GM18861 (cell line): ENCODE results near the gene NIPSNAP3A.
"Not testable (repeated sequence)": the region's sequence is repeated elsewhere in the genome, so short reads cannot be mapped to it uniquely, and the experiment has no call there.

Experiments
- ATAC-seq: cut with Tn5 transposase; IDR thresholded peaks from one replicate; pipeline ENCODE4 v1.9.1; 2021; ENCODE audit not compliant: unreplicated experiment

The NIPSNAP3A gene

GRCh38 chr9:104747565-104748358 lies at the start of gene NIPSNAP3A:
NIPSNAP3A (plus strand) TSS chr9:104747683; CDS start chr9:104747793, 110 bp downstream.
- ATAC-seq = peak; percentile 73

GRCh38 chr9:104700306-104700705 lies 47.2 kb upstream of the NIPSNAP3A start:
- no peak for ATAC-seq

- ATAC-seq = not testable (repeated sequence)
These were observed 38.7 kb upstream of the NIPSNAP3A start for GRCh38 chr9:104708737-104709136.

- ATAC-seq = no peak
These were observed 35.9 kb upstream of the NIPSNAP3A start for GRCh38 chr9:104711604-104712003.

- ATAC-seq = no peak
These were observed 22.5 kb upstream of the NIPSNAP3A start for GRCh38 chr9:104725014-104725413.

GRCh38 chr9:104738452-104738851 lies 9.0 kb upstream of the NIPSNAP3A start:
- no peak for ATAC-seq

GRCh38 chr9:104740621-104741020 lies 6.9 kb upstream of the NIPSNAP3A start:
- no peak for ATAC-seq

GRCh38 chr9:104743376-104743985 lies 4.0 kb upstream of the NIPSNAP3A start:
- peak; percentile 64 for ATAC-seq

GRCh38 chr9:104745852-104746251 lies 1.6 kb upstream of the NIPSNAP3A start:
- no peak for ATAC-seq

GRCh38 chr9:104746285-104746684 lies 1.2 kb upstream of the NIPSNAP3A start:
- no peak for ATAC-seq

- no peak for ATAC-seq
These were observed 685 bp upstream of the NIPSNAP3A start for GRCh38 chr9:104746798-104747197.

GRCh38 chr9:104747245-104747564 lies 278 bp upstream of the NIPSNAP3A start:
- ATAC-seq = no peak

GRCh38 chr9:104748359-104749031 lies 1.0 kb downstream of the NIPSNAP3A start:
- no peak for ATAC-seq

- peak; percentile 26 for ATAC-seq
These were observed 2.8 kb downstream of the NIPSNAP3A start for GRCh38 chr9:104750185-104750767.

GRCh38 chr9:104758974-104759373 lies 11.5 kb downstream of the NIPSNAP3A start:
- ATAC-seq = peak; percentile 36

- ATAC-seq = peak; percentile 44
These were observed 17.7 kb downstream of the NIPSNAP3A start for GRCh38 chr9:104765138-104765537.

- ATAC-seq = no peak
These were observed 18.5 kb downstream of the NIPSNAP3A start for GRCh38 chr9:104766025-104766424.

GRCh38 chr9:104767507-104767906 lies 20.0 kb downstream of the NIPSNAP3A start:
- ATAC-seq = no peak

- ATAC-seq = not testable (repeated sequence)
These were observed 21.5 kb downstream of the NIPSNAP3A start for GRCh38 chr9:104769029-104769428.

- peak; percentile 25 for ATAC-seq
These were observed 22.2 kb downstream of the NIPSNAP3A start for GRCh38 chr9:104769655-104770054.

- peak; percentile 31 for ATAC-seq
These were observed 25.4 kb downstream of the NIPSNAP3A start for GRCh38 chr9:104772714-104773510.
